Mesothelial cell of epicardium (in vitro differentiated cells): Measurements from ENCODE around the gene WWOX. TPM values are rescaled to one million over a fixed set of nuclear protein-coding genes. Genes with fewer than 3 reads are reported as not detected.

Source experiments
- DNase-seq, 2 experiments: peaks; one replicate each; pipeline ENCODE4 v3.0.0; 2021; ENCODE audit warnings: low spot score in 2 of 2; ENCODE audit not compliant: unreplicated experiment in 2 of 2
- H3K27ac Mint-ChIP-seq: 2 replicates; pipeline ENCODE4 v1.8.0; 2021; ENCODE audit warnings: mixed read lengths
- H3K27me3 Mint-ChIP-seq: 2 replicates; pipeline ENCODE4 v1.8.0; 2021; ENCODE audit warnings: low read depth, mixed read lengths
- H3K36me3 Mint-ChIP-seq: 2 replicates; pipeline ENCODE4 v1.8.0; 2021; ENCODE audit warnings: mixed read lengths
- H3K4me1 Mint-ChIP-seq: 2 replicates; pipeline ENCODE4 v1.8.0; 2021; ENCODE audit warnings: mixed read lengths
- H3K4me3 Mint-ChIP-seq: 2 replicates; pipeline ENCODE4 v1.8.0; 2021; ENCODE audit warnings: mild to moderate bottlenecking, moderate library complexity, mixed read lengths
- H3K9me3 Mint-ChIP-seq: 2 replicates; pipeline ENCODE4 v1.8.0; 2021; ENCODE audit warnings: mixed read lengths
- CTCF ChIP-seq: fragments of 200-600 bp; sonication (generic); IDR thresholded peaks from one replicate; pipeline ENCODE4 v1.5.0; 2021; ENCODE audit warnings: antibody characterized with exemption; ENCODE audit not compliant: unreplicated experiment
- total RNA-seq: library from RNA; stranded (reverse); gene quantifications from 3 replicates; pipeline ENCODE4 v1.2.1, GENCODE V29; 2021

WWOX gene
- total RNA-seq, 1 donor from 2014 or later = 29.7 TPM

- no peaks in the 10 kb centered on the region for H3K9me3 Mint-ChIP-seq
- H3K4me3 Mint-ChIP-seq = no peak overlapping the region
- DNase-seq = no peak
- no peak overlapping the region for H3K27ac Mint-ChIP-seq
- no peaks in the 10 kb centered on the region for H3K27me3 Mint-ChIP-seq
- no peaks in the 10 kb centered on the region for H3K4me1 Mint-ChIP-seq
- no peak for TF ChIP-seq CTCF
- no peaks in the 10 kb centered on the region for H3K36me3 Mint-ChIP-seq
Observed at GRCh38 chr16:78177218-78177617, 77.8 kb downstream of the WWOX start.

GRCh38 chr16:78177987-78178386 lies 78.5 kb downstream of the WWOX start:
- H3K27ac Mint-ChIP-seq = no peak overlapping the region
- no peaks in the 10 kb centered on the region for H3K9me3 Mint-ChIP-seq
- no peak for DNase-seq
- no peak overlapping the region for H3K4me3 Mint-ChIP-seq
- TF ChIP-seq CTCF = no peak
- H3K27me3 Mint-ChIP-seq = no peaks in the 10 kb centered on the region
- H3K36me3 Mint-ChIP-seq = no peaks in the 10 kb centered on the region
- no peaks in the 10 kb centered on the region for H3K4me1 Mint-ChIP-seq

GRCh38 chr16:78179666-78180065 lies 80.2 kb downstream of the WWOX start:
- no peak for TF ChIP-seq CTCF
- Mint-ChIP-seq H3K27me3 (no peaks in the 10 kb centered on the region), H3K9me3 (no peaks in the 10 kb centered on the region), H3K36me3 (no peaks in the 10 kb centered on the region), H3K4me3 (no peak overlapping the region), H3K27ac (no peak overlapping the region), H3K4me1 (peaks cover 8% of the 10 kb centered on the region)
- no peak for DNase-seq

GRCh38 chr16:78180349-78180748 lies 80.9 kb downstream of the WWOX start:
- Mint-ChIP-seq H3K4me3 (no peak overlapping the region), H3K36me3 (no peaks in the 10 kb centered on the region), H3K27ac (no peak overlapping the region), H3K4me1 (peaks cover 12% of the 10 kb centered on the region), H3K9me3 (no peaks in the 10 kb centered on the region), H3K27me3 (no peaks in the 10 kb centered on the region)
- DNase-seq = no peak
- no peak for TF ChIP-seq CTCF

GRCh38 chr16:78183437-78184237 lies 84.2 kb downstream of the WWOX start:
- TF ChIP-seq CTCF = no peak
- no peaks in the 10 kb centered on the region for H3K36me3 Mint-ChIP-seq
- H3K27me3 Mint-ChIP-seq = no peaks in the 10 kb centered on the region
- no peaks in the 10 kb centered on the region for H3K9me3 Mint-ChIP-seq
- H3K4me3 Mint-ChIP-seq = no peak overlapping the region
- DNase-seq = no peak
- H3K27ac Mint-ChIP-seq = no peak overlapping the region
- H3K4me1 Mint-ChIP-seq = peaks cover 12% of the 10 kb centered on the region
